GM18867 (cell line): ENCODE data around the gene HNRNPK.

Experiments
- ATAC-seq: cut with Tn5 transposase; IDR thresholded peaks from one replicate; pipeline ENCODE4 v1.9.1; 2021; ENCODE audit warnings: mild to moderate bottlenecking, moderate library complexity; ENCODE audit not compliant: unreplicated experiment

The HNRNPK gene

DNA sequence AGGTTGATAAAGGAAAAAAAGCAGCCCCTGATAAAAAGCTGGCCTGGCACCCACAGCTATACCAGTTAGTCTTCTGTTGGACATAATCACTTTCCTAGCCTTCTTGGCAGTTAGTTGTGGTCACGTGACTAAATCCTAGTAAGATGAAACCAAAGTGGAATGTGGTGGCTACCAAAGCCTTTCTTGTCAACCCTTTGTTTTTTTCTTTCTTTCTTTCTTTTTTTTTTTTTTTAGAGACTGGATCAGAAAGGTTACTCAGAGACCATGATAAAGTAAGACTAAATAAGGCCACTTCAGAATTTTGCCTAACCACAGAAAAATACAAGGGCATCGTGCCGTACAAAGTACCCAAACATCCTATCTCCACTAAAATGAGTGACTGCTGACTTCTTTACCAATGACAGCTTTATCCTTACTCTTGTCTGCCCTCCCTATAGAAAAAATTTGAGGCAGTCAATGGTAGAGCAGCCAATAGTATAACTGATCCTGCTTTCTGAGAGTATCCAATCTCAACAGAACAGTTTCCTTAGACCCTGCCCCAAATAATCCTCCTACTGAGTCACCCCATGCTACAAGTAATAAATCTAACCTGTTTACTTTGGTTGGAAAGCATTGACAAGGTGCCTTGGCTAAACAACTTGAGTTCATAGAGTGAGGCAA lies 44.6 kb downstream of the HNRNPK start:
- no peak for ATAC-seq

DNA sequence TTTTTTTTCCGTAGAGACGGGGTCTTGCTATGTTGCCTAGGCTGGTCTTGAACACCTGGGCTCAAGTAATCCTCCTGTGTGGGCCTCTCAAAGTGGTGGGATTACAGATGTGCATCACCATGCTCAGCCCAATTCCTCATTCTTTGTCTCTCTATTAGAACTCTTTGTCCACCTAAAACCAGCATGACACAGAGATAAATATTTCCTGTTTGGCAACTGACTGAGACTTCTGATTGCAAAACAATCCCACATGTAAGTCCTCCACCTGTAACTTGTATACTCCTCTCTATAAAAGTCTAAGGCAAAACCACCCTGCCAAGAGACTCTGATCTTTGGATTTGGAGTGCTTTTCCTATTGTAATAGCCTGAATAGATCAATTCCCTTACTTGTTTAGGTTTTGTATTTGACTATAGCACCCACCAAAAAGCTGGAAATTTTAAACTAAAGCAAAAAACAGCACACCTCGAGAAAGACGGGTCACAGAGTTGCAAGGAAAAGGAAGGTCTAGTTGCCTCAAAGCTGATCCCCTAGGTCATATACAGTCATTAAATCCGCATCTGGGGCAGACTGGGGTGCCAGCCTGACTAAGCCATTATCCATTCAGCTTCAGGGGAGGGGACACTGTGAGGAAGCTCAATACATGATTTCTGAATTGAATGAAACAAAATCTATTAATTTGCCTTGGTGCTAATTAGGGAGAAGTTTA lies 45.3 kb downstream of the HNRNPK start:
- no peak for ATAC-seq

DNA sequence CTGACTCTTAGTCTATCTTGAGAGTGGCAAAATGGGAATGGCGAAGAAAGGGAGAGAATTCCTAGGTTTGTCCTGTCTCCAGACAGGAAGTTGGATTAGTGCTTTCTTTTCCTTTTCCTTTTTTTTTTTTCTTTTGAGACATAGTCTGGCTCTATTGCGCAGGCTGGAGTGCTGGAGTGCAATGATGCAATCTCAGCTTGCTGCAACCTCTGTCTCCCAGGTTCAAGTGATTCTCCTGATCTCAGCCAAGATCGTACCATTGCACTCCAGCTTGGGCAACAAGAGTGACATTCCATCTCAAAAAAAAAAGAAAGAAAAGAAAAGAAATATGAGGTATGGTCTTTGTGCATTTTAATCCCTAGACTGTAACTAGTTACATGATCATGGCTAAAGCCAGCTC lies 46.2 kb downstream of the HNRNPK start:
- no peak for ATAC-seq

DNA sequence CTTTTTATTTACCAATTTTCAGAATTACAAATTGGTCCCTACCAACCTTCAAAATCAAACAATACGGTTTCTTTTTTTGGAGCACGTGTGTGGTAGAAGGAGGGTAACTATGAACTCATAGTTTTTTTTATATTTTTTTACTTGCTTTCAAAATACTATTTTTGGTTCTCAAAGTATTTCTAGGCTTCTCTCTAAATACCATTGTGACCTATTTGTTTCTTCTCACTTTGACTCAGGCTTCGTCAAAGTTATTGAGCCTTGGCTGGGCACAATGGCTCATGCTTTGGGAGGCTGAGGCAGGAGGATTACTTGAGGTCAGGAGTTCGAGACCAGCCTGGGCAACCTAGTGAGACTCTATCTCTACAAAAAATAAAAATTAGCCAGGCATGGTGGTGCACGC lies 47.2 kb downstream of the HNRNPK start:
- ATAC-seq: no peak

DNA sequence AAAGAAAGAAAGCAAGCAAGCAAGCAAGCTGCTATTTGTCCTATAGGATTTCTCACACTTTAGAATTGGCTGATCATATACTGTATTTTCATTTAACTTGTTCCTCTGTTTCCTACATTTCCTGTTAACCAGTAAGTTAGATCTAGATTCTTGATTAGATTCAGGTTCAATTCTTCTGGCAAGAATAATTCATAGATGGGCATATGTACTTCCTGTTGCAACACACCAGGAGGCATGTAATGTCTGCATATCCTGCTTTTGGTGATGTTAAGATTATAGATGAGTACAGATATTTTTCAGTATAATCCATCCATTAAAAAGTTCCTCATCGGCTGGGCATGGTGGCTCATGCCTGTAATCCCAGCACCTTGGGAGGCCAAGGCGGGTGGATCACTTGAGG lies 48.0 kb downstream of the HNRNPK start:
- no peak for ATAC-seq

DNA sequence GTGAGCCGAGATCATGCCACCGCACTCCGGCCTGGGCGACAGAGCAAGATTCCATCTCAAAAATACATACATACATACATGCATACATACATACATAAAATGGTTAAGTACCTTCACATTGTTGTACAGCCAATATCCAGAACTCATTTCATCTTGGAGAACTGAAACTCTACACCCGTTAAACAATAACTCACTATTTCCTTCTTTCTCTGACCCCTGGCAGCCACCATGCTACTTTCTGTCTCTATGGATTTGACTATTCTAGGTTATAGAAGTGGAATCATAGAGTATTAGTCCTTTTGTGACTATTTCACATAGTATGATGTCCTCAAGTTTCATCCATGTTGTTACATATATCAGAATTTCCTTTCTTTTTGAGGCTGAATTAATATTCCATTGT lies 49.1 kb downstream of the HNRNPK start:
- no peak for ATAC-seq

DNA sequence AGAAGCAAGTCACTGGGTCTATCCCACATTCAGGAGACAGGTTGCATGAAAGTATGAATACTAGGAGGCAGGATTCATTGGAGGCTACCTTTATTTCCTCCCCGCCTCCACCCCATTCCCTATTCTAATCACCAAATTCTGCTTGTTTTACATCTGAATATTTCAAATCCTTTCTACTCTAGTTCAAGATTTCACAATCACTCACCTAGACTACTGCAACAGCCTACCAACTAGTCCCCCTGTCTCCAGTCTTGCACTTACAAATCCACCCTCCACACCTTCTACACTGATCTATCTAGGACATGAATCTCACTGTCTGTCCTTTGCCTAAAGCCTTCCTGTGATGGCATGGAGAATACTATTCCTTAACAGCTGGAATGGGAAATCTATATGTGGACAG lies 52.4 kb downstream of the HNRNPK start:
- ATAC-seq: no peak

DNA sequence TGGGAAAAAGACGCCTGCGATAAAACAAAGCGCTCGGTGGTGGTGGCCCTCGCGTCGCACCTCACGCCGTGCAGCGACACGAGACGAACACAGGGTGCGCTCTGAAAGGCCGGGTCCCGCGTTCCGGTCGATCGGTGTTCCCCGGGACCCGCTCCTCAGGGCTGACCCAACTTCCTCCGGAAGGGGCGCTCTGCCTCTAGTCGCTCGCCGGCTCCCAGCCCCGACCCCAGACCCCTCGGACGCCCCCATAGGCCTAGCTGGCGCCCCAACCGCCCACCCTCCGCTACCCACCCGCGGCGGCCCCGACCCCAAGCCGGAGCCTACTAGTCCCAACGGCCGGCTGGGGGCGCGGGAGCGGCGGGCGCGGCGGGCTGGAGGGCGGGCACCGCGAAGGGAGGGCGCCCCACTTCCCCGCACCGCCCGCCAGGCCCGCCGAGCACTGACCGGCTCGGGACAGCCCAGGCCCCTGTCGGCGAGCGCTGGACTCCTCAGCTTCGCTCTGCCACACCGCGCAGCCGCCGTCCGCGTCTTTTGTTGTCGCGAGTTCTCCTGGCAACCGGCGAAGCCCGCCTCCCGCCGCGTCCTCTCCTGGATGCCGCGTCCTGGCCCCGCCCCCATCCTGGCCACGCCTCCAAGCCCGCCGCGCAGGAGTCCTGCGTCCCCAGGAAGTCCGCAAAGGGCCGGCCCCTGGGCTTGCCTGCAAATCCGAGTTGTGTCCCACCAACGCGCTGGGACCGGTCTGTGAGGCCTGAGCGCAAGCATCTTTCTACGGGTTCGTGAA lies 58.9 kb downstream of the HNRNPK start, which contains the start of gene KIF27:
KIF27 (minus strand) TSS at position 506 of the 781 bp plus-strand sequence. CDS start 5,841 bp downstream, outside the sequence.
- ATAC-seq: peak; percentile 95

DNA sequence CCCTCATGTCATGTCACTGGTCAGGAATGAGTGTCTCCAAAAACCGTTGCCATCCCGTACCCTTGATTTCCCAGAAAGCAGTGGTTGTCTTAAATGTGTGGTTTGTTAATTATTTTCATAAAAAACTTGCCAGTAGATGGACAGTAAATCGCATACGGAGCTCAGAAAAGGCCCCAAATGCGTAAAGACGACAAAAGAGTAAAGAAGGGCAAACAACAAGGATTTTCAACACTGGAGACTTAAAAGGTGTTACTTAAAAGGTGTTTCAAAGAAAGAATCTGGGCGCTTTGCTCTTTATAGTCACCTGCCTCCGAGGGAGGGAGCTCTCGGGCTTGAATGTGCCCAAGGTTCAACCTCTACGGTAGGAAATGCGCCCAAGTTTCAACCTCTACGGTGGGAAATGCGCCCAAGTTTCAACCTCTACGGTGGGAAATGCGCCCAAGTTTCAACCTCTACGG lies 59.5 kb downstream of the HNRNPK start:
- ATAC-seq: peak; percentile 32

DNA sequence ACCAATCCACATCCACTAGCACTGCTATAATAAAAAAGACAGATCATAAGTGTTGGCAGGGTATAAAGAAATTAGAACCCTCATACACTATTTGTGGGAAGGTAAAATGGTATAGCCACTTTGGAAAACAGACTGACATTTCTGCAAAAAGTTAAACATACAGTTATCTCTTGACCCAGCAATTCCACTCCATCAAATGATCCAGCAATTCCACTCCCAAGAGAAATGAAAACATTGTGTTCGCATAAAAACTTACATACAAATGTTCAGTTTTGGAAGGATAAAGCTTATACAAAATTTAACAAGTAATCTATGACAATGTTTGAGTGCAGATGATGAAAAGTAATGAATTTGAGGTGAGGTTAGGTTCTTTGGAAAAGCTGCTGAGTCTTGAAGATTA lies 60.9 kb downstream of the HNRNPK start:
- no peak for ATAC-seq
